PC-9 (cell line): ENCODE results near the gene SLC51B. TPM values are rescaled to one million over a fixed set of nuclear protein-coding genes. Genes with fewer than 3 reads are reported as not detected.
A peak's percentile ranks its signal among the peaks of the same experiment; 100 is the strongest.

Experiments
- Bru-seq: library from RNA; stranded (reverse); fragments of 400-500 nt; gene quantifications from one replicate; lab custom pipeline; 2021; lab: Mats Ljungman, UMichigan
- BruChase-seq, 2 experiments: library from RNA; stranded (reverse); fragments of 400-500 nt; gene quantifications; one replicate each; lab custom pipeline; 2021; lab: Mats Ljungman, UMichigan
- BruUV-seq: library from RNA; stranded (reverse); fragments of 400-500 nt; replicated peaks from 2 replicates; lab custom pipeline; 2021; lab: Mats Ljungman, UMichigan
- CTCF ChIA-PET: fragments of 300-600 bp; sonication (Branson Sonifier 250); formaldehyde crosslinking; loops from one replicate; lab custom pipeline; 2022; ENCODE audit warnings: antibody characterized with exemption; lab: Charles Lee
- POLR2A ChIA-PET: fragments of 300-600 bp; sonication (Branson Sonifier 250); formaldehyde crosslinking; loops from one replicate; lab custom pipeline; 2022; ENCODE audit warnings: antibody characterized with exemption; ENCODE audit not compliant: unreplicated experiment; lab: Charles Lee
- DNase-seq, 2 experiments: peaks; one replicate each; pipeline versions ENCODE4 v3.0.0 to v3.0.0-alpha.2; 2015 to 2022; ENCODE audit warnings: mixed read lengths in 1 of 2
- H2AFZ ChIP-seq: fragments of 200-600 bp; sonication (generic); 2 replicates; pipeline ENCODE4 v1.8.1; 2017; ENCODE audit warnings: antibody characterized with exemption
- H3F3A ChIP-seq: fragments of 200-600 bp; sonication (generic); 2 replicates; pipeline ENCODE4 v1.8.1; 2017; ENCODE audit warnings: antibody characterized with exemption, mild to moderate bottlenecking, low read depth; ENCODE audit not compliant: insufficient read depth
- H3K27ac ChIP-seq: fragments of 200-600 bp; sonication (generic); 2 replicates; pipeline ENCODE4 v1.6.1; 2016; ENCODE audit warnings: mixed run types
- H3K27me3 ChIP-seq: fragments of 200-600 bp; sonication (generic); 2 replicates; pipeline ENCODE4 v1.6.1; 2016; ENCODE audit warnings: low read depth, mixed run types; ENCODE audit not compliant: insufficient read depth
- H3K36me3 ChIP-seq: fragments of 200-600 bp; sonication (generic); 2 replicates; pipeline ENCODE4 v1.6.1; 2016; ENCODE audit warnings: low read depth, mixed run types
- H3K4me1 ChIP-seq: fragments of 200-600 bp; sonication (generic); replicated peaks from 2 replicates; pipeline ENCODE4 v1.6.1; 2016; ENCODE audit warnings: mixed run types; ENCODE audit not compliant: insufficient read depth
- H3K4me2 ChIP-seq: fragments of 200-600 bp; sonication (generic); 2 replicates; pipeline ENCODE4 v1.6.1; 2017; ENCODE audit warnings: mixed run types
- H3K4me3 ChIP-seq: fragments of 200-600 bp; sonication (generic); 2 replicates; pipeline ENCODE4 v1.6.1; 2016; ENCODE audit warnings: mixed run types
- H3K79me2 ChIP-seq: fragments of 200-600 bp; sonication (generic); 2 replicates; pipeline ENCODE4 v1.6.1; 2017; ENCODE audit warnings: low read depth, mixed run types
- H3K9me2 ChIP-seq: fragments of 200-600 bp; sonication (generic); 2 replicates; pipeline ENCODE4 v1.8.1; 2017; ENCODE audit warnings: mild to moderate bottlenecking; ENCODE audit not compliant: insufficient read depth
- H3K9me3 ChIP-seq: fragments of 200-600 bp; sonication (generic); 2 replicates; pipeline ENCODE4 v1.8.1; 2016; ENCODE audit warnings: low read depth; ENCODE audit not compliant: insufficient read depth
- H4K20me1 ChIP-seq: fragments of 200-600 bp; sonication (generic); 2 replicates; pipeline ENCODE4 v1.8.1; 2017; ENCODE audit not compliant: insufficient read depth
- EZH2 ChIP-seq: fragments of 200-600 bp; sonication (generic); IDR thresholded peaks from 2 replicates; pipeline ENCODE4 v1.8.0; 2017; ENCODE audit warnings: antibody characterized with exemption, low read depth
- intact Hi-C: fragments of 100-400 bp; cut with micrococcal nuclease; formaldehyde crosslinking; loops from one replicate; pipeline ENCODE4 v1.10.0; 2022; ENCODE audit not compliant: unreplicated experiment
- long read RNA-seq: library from polyadenylated mRNA; stranded (forward); transcript quantifications from one replicate; pipeline ENCODE4 v2.0.0, GENCODE V29; 2022
- total RNA-seq: library from RNA; stranded (reverse); gene quantifications from 2 replicates; pipeline ENCODE4 v1.2.3, GENCODE V29; 2021
- TF ChIP-seq, protein P1 (sequence below): fragments of 200-600 bp; sonication (generic); conservative IDR thresholded peaks from 2 replicates; pipeline ENCODE4 v1.6.1; 2017; ENCODE audit warnings: mixed run types, antibody characterized with exemption, mild to moderate bottlenecking, moderate library complexity

SLC51B gene
- not detected in 2 replicates for total RNA-seq
- Bru-seq, nascent RNA = not detected
- not detected for BruChase-seq, experiment 1, labeled RNA remaining after a 2-hour chase
- not detected for BruChase-seq, experiment 2, labeled RNA remaining after a 6-hour chase
- long read RNA-seq = 0 reads

DNA sequence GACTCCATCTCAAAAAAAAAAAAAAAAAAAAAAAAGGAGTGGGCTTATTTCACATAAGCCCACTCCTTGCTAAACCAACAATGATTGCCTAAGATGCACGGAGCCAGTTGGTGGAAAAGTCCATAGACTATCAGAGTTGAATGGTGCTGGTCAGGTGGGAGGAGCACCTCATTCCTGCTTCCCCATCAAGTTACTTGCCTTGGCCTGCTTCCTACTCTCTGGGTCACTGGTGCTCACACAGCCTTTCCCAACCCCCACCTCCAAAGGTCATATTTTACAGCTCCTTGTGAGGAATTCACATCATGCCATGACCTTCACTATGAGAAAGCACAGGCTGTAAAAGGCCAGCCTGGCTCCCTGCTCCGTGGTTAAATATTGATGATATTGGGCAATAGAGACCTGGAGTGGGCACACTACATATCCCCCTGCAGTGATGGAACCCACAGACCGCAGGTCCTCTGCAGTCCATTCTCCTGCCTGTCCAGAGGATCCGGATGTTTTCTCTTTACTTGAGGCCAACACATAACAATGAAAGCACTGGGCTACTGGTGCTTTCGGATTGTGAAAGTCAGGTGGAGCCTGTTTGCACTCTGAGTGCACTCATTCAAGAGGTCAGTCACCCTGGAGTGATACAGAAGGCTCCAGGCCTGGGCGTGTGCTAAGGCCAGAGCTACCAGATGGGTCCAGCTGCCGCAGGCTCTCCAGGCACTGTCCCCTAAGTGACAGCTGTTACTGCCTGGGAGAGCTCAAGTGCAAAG lies at the start of gene SLC51B:
TSS of gene SLC51B (plus strand) at position 664 of the 758 bp plus-strand sequence. CDS start 4,618 bp downstream, outside the sequence.
- peak; percentile 49 to 83 for DNase-seq
- Histone ChIP-seq H3K4me3 (no peak within 1 kb of the TSS), H3K27ac (no peak within 1 kb of the TSS), H3K79me2 (no peaks in the 10 kb centered on the region), H3K4me2 (peak within 1 kb of the TSS; percentile 51), H3K9me2 (no peaks in the 10 kb centered on the region), H3K4me1 (peaks cover 23% of the 10 kb centered on the region), H3K36me3 (no peaks in the 10 kb centered on the region), H3K9me3 (no peaks in the 10 kb centered on the region), H4K20me1 (no peaks in the 10 kb centered on the region), H3F3A (peaks cover 16% of the 10 kb centered on the region), H2AFZ (no peak within 1 kb of the TSS), H3K27me3 (no peaks in the 10 kb centered on the region)
- TF ChIP-seq EZH2 = no peak
- TF ChIP-seq, protein P1, sequence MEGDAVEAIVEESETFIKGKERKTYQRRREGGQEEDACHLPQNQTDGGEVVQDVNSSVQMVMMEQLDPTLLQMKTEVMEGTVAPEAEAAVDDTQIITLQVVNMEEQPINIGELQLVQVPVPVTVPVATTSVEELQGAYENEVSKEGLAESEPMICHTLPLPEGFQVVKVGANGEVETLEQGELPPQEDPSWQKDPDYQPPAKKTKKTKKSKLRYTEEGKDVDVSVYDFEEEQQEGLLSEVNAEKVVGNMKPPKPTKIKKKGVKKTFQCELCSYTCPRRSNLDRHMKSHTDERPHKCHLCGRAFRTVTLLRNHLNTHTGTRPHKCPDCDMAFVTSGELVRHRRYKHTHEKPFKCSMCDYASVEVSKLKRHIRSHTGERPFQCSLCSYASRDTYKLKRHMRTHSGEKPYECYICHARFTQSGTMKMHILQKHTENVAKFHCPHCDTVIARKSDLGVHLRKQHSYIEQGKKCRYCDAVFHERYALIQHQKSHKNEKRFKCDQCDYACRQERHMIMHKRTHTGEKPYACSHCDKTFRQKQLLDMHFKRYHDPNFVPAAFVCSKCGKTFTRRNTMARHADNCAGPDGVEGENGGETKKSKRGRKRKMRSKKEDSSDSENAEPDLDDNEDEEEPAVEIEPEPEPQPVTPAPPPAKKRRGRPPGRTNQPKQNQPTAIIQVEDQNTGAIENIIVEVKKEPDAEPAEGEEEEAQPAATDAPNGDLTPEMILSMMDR = no peak
- BruUV-seq = no TSS peak
- POLR2A ChIA-PET = interaction anchor here (0.5 to 0.7 kb wide), 3 partner anchors 40 to 260 kb away, joined by 3 to 9 read pairs (median 7); partner anchors contain the start of gene RNU5B-1
- intact Hi-C loops = no loop called here
- CTCF ChIA-PET = interaction anchor here (0.5 to 0.6 kb wide), 2 partner anchors 288 to 976 kb away, joined by 4 read pairs; no protein-coding TSS in a partner anchor

DNA sequence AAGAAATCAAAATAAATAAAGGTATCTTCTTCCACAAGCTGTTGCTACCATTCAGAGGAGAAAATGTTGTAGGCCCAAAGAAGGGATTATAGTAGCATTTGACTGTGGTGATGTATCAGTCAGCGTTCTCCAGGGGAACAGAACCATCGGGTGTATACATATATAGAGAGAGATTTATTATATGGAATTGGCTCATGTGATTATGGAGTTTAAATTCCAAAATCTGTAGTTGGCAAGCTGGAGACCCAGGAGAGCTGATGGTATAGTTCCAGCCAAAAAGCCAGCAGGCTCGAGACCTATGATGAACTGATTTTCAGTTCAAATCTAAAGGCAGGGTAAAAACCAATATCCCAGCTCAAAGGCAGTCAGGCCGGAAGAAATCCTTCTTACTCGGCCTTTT lies 48.1 kb upstream of the SLC51B start:
- POLR2A ChIA-PET = no interaction called here
- TF ChIP-seq, protein P1 = no peak
- no peak for TF ChIP-seq EZH2
- Histone ChIP-seq H3K27me3 (no peaks in the 10 kb centered on the region), H3K9me2 (no peaks in the 10 kb centered on the region), H3F3A (no peaks in the 10 kb centered on the region; the same call in 1 of the 2 replicates), H3K9me3 (no peaks in the 10 kb centered on the region), H3K4me2 (no peak overlapping the region), H4K20me1 (no peaks in the 10 kb centered on the region), H3K36me3 (no peaks in the 10 kb centered on the region), H3K4me3 (no peak overlapping the region), H2AFZ (no peak overlapping the region), H3K27ac (no peak overlapping the region), H3K79me2 (no peaks in the 10 kb centered on the region), H3K4me1 (no peaks in the 10 kb centered on the region)
- DNase-seq = no peak
- CTCF ChIA-PET = interaction anchor here (0.7 kb wide), 1 partner anchor 266 kb away, joined by 4 read pairs; no protein-coding TSS in a partner anchor
- intact Hi-C loops = no loop called here
- no TSS peak for BruUV-seq

DNA sequence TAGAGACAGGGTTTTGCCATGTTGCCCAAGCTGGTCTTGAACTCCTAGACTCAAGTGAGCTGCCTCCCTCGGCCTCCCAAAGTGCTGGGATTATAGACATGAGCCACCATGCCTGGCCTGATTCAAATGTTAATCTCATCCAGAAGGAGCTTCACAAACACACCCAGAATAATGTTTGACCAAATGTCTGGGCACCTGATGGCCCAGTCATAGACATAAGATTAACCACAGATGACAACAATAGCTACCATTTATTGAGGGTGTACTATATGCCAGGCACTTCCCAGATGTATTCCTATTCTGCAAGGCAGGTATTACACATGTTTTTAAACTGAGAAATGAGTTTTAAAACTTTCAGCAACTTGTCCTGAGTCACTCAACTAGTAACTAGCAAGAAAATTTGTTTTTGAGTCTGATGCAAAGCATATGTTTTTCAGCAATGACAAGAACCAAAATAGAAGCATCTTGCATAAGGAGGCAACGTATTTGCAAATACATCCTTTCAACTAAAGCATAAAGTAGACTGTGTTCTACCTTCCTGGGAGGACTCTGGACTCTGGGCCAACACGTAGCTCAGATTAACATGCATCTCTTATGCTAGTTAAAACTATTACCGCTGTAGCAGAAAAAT lies 47.3 kb upstream of the SLC51B start:
- H4K20me1 ChIP-seq = no peaks in the 10 kb centered on the region
- H3K4me1 ChIP-seq = no peaks in the 10 kb centered on the region
- no peak for DNase-seq
- H2AFZ ChIP-seq = no peak overlapping the region
- BruUV-seq = no TSS peak
- intact Hi-C loops = no loop called here
- H3K27me3 ChIP-seq = no peaks in the 10 kb centered on the region
- no peaks in the 10 kb centered on the region for H3K9me2 ChIP-seq
- H3K27ac ChIP-seq = no peak overlapping the region
- TF ChIP-seq, protein P1 = no peak
- TF ChIP-seq EZH2 = no peak
- no peak overlapping the region for H3K4me2 ChIP-seq
- no peaks in the 10 kb centered on the region for H3K9me3 ChIP-seq
- CTCF ChIA-PET = no interaction called here
- no peaks in the 10 kb centered on the region for H3K36me3 ChIP-seq
- H3F3A ChIP-seq = no peaks in the 10 kb centered on the region; the same call in 1 of the 2 replicates
- no peak overlapping the region for H3K4me3 ChIP-seq
- H3K79me2 ChIP-seq = no peaks in the 10 kb centered on the region
- POLR2A ChIA-PET = no interaction called here
